WTC11 (cell line): ENCODE measurements around the gene TPTE2.
"Not testable (repeated sequence)": the region's sequence is repeated elsewhere in the genome, so short reads cannot be mapped to it uniquely, and the experiment has no call there.

Experiments used
- ARID4B ChIP-seq: sonication (generic); formaldehyde crosslinking; IDR thresholded peaks from 2 replicates; pipeline ENCODE4 v1.8.0; 2023; ENCODE audit warnings: missing genetic modification reagents, mild to moderate bottlenecking, borderline replicate concordance
- ATF1 ChIP-seq: sonication (generic); formaldehyde crosslinking; IDR thresholded peaks from 2 replicates; pipeline ENCODE4 v1.8.1; 2023; ENCODE audit warnings: mild to moderate bottlenecking, moderate library complexity, missing genetic modification reagents
- CREM ChIP-seq: sonication (generic); formaldehyde crosslinking; IDR thresholded peaks from 2 replicates; pipeline ENCODE4 v1.8.1; 2022; ENCODE audit warnings: mild to moderate bottlenecking, missing genetic modification reagents, moderate library complexity
- CTCF ChIP-seq: fragments of 200-600 bp; IDR thresholded peaks from 2 replicates; pipeline ENCODE4 v1.8.0; 2022; ENCODE audit warnings: antibody characterized with exemption
- ELF4 ChIP-seq: sonication (generic); formaldehyde crosslinking; IDR thresholded peaks from 2 replicates; pipeline ENCODE4 v1.8.1; 2022; ENCODE audit warnings: low read depth, mild to moderate bottlenecking, moderate library complexity, missing genetic modification reagents
- FOXJ3 ChIP-seq: sonication (generic); formaldehyde crosslinking; IDR thresholded peaks from 2 replicates; pipeline ENCODE4 v1.9.0; 2021; ENCODE audit warnings: missing genetic modification reagents, mild to moderate bottlenecking, borderline replicate concordance
- GRHL2 ChIP-seq: fragments of 250-450 bp; sonication (Bioruptor Pico); IDR thresholded peaks from 2 replicates; pipeline ENCODE4 v1.8.0; 2022; ENCODE audit warnings: mild to moderate bottlenecking, moderate library complexity; ENCODE audit not compliant: insufficient replicate concordance, severe bottlenecking
- KAT7 ChIP-seq: sonication (generic); formaldehyde crosslinking; IDR thresholded peaks from 2 replicates; pipeline ENCODE4 v1.8.1; 2023; ENCODE audit warnings: missing genetic modification reagents, mild to moderate bottlenecking, borderline replicate concordance
- NFATC4 ChIP-seq: fragments of 250-450 bp; sonication (Bioruptor Pico); IDR thresholded peaks from 2 replicates; pipeline ENCODE4 v1.9.0; 2021; ENCODE audit warnings: mild to moderate bottlenecking
- NR2C2 ChIP-seq: sonication (generic); formaldehyde crosslinking; IDR thresholded peaks from 2 replicates; pipeline ENCODE4 v1.8.0; 2022; ENCODE audit warnings: mild to moderate bottlenecking, missing genetic modification reagents
- RORB ChIP-seq: fragments of 250-450 bp; sonication (Bioruptor Pico); IDR thresholded peaks from 2 replicates; pipeline ENCODE4 v1.9.0; 2021; ENCODE audit warnings: mild to moderate bottlenecking
- SP1 ChIP-seq: sonication (generic); formaldehyde crosslinking; conservative IDR thresholded peaks from 2 replicates; pipeline ENCODE4 v1.8.1; 2022; ENCODE audit warnings: missing genetic modification reagents
- ZNF317 ChIP-seq: sonication (generic); formaldehyde crosslinking; IDR thresholded peaks from 2 replicates; pipeline ENCODE4 v1.8.1; 2023; ENCODE audit warnings: low read depth, mild to moderate bottlenecking, moderate library complexity, missing genetic modification reagents, borderline replicate concordance

GRCh38 chr13:19437780-19438179 lies 123.6 kb downstream of the TPTE2 start:
- TF ChIP-seq CTCF; NR2C2 (CRISPR knock-in tag); SP1 (CRISPR knock-in tag); NFATC4 (CRISPR knock-in tag); CREM (CRISPR knock-in tag); GRHL2 (CRISPR knock-in tag); RORB; KAT7 (CRISPR knock-in tag); ARID4B; ZNF317; ATF1 (CRISPR knock-in tag); FOXJ3 (CRISPR knock-in tag); ELF4 (CRISPR knock-in tag): not testable (repeated sequence)
